HL-60 (cell line): ENCODE measurements around the gene PCNX2.

Experiments
- DNase-seq, 2 experiments: peaks; one replicate each; pipeline ENCODE4 v3.0.0-alpha.2; 2010 to 2020; ENCODE audit warnings: low read depth in 1 of 2, low spot score in 1 of 2
- H3K27ac ChIP-seq: fragments of 250-450 bp; sonication (Bioruptor Pico); replicated peaks from 2 replicates; pipeline ENCODE4 v1.5.1; 2020; ENCODE audit warnings: mild to moderate bottlenecking, moderate library complexity
- H3K27me3 ChIP-seq: fragments of 250-450 bp; sonication (Bioruptor Pico); 2 replicates; pipeline ENCODE4 v1.5.1; 2021; ENCODE audit warnings: mild to moderate bottlenecking, moderate library complexity; ENCODE audit not compliant: insufficient read depth, poor library complexity, severe bottlenecking
- H3K4me3 ChIP-seq: replicated peaks from 2 replicates; pipeline ENCODE4 v1.5.1; 2011; ENCODE audit warnings: mild to moderate bottlenecking, control low read depth, low read length; ENCODE audit not compliant: insufficient read depth
- GABPA ChIP-seq: IDR thresholded peaks from 2 replicates; pipeline ENCODE4 v1.6.1; 2012; ENCODE audit warnings: low read depth
- POLR2AphosphoS5 ChIP-seq: IDR thresholded peaks from 2 replicates; pipeline ENCODE4 v1.6.1; 2012; ENCODE audit warnings: low read depth
- REST ChIP-seq: IDR thresholded peaks from 2 replicates; pipeline ENCODE4 v1.6.1; 2012; ENCODE audit warnings: low read depth; ENCODE audit not compliant: insufficient replicate concordance
- SPI1 ChIP-seq: IDR thresholded peaks from 2 replicates; pipeline ENCODE4 v1.6.1; 2012; ENCODE audit warnings: low read depth, mild to moderate bottlenecking, borderline replicate concordance
- TF ChIP-seq, protein P1 (sequence below): IDR thresholded peaks from one replicate; pipeline ENCODE4 v1.5.1; 2011; ENCODE audit warnings: low read length, control low read depth, inconsistent platforms; ENCODE audit not compliant: insufficient read depth

Gene PCNX2

DNA sequence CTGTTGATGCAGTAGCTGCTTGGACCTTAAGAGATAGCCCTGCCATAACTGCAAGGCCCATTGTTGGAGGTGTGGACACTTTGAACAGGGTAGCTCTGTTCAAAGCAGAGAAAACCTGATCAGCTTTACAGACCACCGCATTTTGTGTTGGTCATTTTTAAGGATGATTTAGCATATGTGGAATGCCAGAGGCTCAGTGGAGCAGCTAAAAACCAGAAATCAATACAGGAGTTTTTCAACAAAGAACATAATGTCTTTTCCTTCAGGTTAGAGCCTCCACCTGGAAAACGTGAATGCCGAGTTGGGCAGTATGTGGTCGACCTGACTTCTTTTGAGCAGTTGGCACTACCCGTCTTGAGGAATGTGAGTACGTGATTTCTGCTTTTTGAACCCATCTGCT, 339.4 kb downstream of the PCNX2 start:
- no peak overlapping the region for H3K4me3 ChIP-seq
- H3K27ac ChIP-seq = no peak overlapping the region
- TF ChIP-seq POLR2AphosphoS5 (no peak), SPI1 (no peak), REST (no peak), GABPA (no peak)
- TF ChIP-seq, protein P1, sequence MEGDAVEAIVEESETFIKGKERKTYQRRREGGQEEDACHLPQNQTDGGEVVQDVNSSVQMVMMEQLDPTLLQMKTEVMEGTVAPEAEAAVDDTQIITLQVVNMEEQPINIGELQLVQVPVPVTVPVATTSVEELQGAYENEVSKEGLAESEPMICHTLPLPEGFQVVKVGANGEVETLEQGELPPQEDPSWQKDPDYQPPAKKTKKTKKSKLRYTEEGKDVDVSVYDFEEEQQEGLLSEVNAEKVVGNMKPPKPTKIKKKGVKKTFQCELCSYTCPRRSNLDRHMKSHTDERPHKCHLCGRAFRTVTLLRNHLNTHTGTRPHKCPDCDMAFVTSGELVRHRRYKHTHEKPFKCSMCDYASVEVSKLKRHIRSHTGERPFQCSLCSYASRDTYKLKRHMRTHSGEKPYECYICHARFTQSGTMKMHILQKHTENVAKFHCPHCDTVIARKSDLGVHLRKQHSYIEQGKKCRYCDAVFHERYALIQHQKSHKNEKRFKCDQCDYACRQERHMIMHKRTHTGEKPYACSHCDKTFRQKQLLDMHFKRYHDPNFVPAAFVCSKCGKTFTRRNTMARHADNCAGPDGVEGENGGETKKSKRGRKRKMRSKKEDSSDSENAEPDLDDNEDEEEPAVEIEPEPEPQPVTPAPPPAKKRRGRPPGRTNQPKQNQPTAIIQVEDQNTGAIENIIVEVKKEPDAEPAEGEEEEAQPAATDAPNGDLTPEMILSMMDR = no peak
- no peaks in the 10 kb centered on the region for H3K27me3 ChIP-seq
- DNase-seq = no peak

DNA sequence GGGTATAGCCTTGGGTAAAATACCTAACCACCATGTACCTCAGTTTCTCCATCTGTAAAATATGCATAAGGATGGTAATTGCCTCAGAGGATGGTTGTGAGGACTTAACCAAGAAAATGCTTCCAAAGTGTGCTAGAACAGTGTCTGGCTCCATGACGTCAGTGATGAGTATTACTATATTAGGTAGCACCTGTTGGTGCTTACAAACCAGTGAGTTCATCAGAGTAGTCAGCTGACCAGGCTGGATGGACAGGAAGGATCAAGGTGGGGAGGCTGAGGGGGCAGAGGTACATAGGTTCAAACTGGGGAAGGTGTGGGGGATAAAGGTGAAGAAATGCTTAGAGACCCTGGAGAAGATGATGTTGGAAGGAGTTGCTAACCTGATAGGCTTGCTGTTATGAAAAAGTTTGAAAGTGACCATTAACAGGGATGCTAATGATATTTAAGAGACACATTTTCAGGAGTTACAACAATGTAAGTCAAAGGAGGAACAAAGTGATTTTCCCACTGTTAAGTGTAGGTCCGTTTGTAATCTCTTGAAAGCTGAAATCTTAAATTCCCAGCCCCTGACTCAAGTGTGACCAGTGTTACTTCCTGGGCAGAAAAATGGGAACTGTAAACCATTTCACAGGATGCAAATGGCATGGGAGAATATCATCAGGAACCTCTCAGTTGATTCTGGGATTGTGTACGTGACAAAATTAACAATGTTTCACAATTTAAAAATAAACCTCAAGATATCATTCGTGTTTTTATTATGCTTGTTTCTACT, 340.7 kb downstream of the PCNX2 start:
- Histone ChIP-seq H3K4me3 (no peak overlapping the region), H3K27ac (no peak overlapping the region), H3K27me3 (no peaks in the 10 kb centered on the region)
- TF ChIP-seq SPI1 (no peak), POLR2AphosphoS5 (no peak), GABPA (no peak), REST (no peak)
- no peak for DNase-seq

DNA sequence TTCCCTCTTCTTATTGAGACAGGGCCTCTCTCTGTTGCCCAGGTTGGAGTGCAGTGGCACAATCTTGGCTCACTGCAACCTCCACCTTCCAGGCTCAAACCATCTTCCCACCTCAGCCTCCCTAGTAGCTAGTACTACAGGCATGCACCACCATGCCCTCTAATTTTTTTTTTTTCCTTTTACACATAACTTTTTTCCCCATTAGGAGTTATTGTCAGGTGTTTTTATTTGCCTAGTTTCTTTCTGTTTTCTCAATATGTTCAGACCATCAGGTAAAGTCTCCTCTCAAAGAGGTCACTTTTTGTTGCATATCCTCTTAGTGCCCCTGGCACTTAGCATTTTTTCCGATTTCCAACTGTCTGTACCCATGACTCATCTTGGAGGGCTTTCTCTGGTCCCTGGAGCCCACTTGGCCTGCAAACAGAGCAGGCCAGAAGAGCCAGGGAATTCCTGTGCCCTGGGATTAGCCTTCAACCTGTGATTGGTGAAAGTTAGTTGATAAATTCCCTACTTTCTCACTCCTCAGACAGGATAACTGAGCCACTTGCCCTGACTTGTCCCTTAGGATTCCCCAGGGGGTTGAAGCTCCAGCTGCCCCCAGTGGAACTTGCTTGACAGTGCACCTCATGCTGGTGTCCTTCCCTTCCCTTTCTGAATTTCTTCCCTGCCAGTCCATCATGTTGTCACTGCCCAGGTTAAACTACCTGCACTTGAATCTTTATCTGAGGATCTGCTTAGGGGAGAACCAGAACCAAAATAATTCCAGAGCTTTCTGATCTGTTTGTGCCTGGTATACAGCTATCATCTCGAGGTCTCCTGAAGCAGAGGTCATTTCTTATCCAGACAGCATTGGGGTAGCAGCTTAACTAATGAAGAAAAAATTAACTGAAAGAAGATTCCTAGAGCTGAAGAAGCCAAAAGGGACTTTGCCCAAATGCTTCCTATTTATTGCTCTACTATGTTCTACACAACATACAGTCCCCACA, 342.7 kb downstream of the PCNX2 start:
- Histone ChIP-seq H3K27ac (no peak overlapping the region), H3K4me3 (no peak overlapping the region), H3K27me3 (no peaks in the 10 kb centered on the region)
- peak; percentile 37 to 65 for DNase-seq
- TF ChIP-seq REST = no peak
- TF ChIP-seq SPI1 = no peak
- TF ChIP-seq GABPA = no peak
- no peak for TF ChIP-seq POLR2AphosphoS5
- TF ChIP-seq, protein P1 = peak; percentile 89
